ENCODE results near the gene NACC2. TPM values are rescaled to one million over a fixed set of nuclear protein-coding genes. Genes with fewer than 3 reads are reported as not detected.
A peak's percentile ranks its signal among the peaks of the same experiment; 100 is the strongest.

NACC2 gene
- total RNA-seq, 1 experiment from 2014 or later: 62.0 TPM

- in situ Hi-C loops (cut with HindIII; ENCODE audit: low pct_unique_long_range_greater_than_20kb, low sequenced_read_pairs) (no loop called here), intact Hi-C loops (cut with micrococcal nuclease; ENCODE audit: unreplicated experiment) (no loop called here)
- DNase-seq (ENCODE audit: low read depth, low spot score) (no peak), ATAC-seq (no peak)
- Histone ChIP-seq H3K9me3 (ENCODE audit: control insufficient read depth, insufficient read depth, low read depth, low read length) (no peaks in the 10 kb centered on the region), H3K36me3 (ENCODE audit: control insufficient read depth, insufficient read depth, low read length) (no peaks in the 10 kb centered on the region), H3K27me3 (ENCODE audit: control insufficient read depth, insufficient read depth, low read length) (no peaks in the 10 kb centered on the region), H3K27ac (ENCODE audit: low read length) (no peak overlapping the region), H3K4me1 (ENCODE audit: control insufficient read depth, insufficient read depth, low read length) (peaks cover 4% of the 10 kb centered on the region), H3K4me3 (ENCODE audit: low read depth in 2 of 2, low read length in 2 of 2) (no peak overlapping the region)
- TF ChIP-seq POLR2AphosphoS5 (IDR thresholded peaks at IDR 0.05; ENCODE audit: low read depth, low read length) (no peak), SIN3A (IDR thresholded peaks at IDR 0.05; ENCODE audit: borderline replicate concordance, insufficient read depth, low read depth, low read length) (no peak), TCF7L2 (IDR thresholded peaks at IDR 0.05; ENCODE audit: low read depth, low read length) (no peak), REST (IDR thresholded peaks at IDR 0.05; ENCODE audit: insufficient read depth in 1 of 2, low read depth in 2 of 2, low read length in 1 of 2) (no peak)
- TF ChIP-seq, protein P1, sequence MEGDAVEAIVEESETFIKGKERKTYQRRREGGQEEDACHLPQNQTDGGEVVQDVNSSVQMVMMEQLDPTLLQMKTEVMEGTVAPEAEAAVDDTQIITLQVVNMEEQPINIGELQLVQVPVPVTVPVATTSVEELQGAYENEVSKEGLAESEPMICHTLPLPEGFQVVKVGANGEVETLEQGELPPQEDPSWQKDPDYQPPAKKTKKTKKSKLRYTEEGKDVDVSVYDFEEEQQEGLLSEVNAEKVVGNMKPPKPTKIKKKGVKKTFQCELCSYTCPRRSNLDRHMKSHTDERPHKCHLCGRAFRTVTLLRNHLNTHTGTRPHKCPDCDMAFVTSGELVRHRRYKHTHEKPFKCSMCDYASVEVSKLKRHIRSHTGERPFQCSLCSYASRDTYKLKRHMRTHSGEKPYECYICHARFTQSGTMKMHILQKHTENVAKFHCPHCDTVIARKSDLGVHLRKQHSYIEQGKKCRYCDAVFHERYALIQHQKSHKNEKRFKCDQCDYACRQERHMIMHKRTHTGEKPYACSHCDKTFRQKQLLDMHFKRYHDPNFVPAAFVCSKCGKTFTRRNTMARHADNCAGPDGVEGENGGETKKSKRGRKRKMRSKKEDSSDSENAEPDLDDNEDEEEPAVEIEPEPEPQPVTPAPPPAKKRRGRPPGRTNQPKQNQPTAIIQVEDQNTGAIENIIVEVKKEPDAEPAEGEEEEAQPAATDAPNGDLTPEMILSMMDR (IDR thresholded peaks at IDR 0.05): no peak
- no TSS peak for BruUV-seq (replicated peaks)
- CTCF ChIA-PET: interaction anchor here (0.6 kb wide), 1 partner anchor 28 kb away, joined by 4 read pairs; no protein-coding TSS in a partner anchor
- POLR2A ChIA-PET: no interaction called here
These were observed 38.9 kb upstream of the NACC2 start for GRCh38 chr9:136133959-136134484.

GRCh38 chr9:136133191-136133958 lies 38.3 kb upstream of the NACC2 start:
- H3K4me1 ChIP-seq (ENCODE audit: control insufficient read depth, insufficient read depth, low read length): peaks cover 4% of the 10 kb centered on the region
- H3K27ac ChIP-seq (ENCODE audit: low read length): no peak overlapping the region
- no TSS peak for BruUV-seq (replicated peaks)
- CTCF ChIA-PET: interaction anchor here (0.6 to 1.1 kb wide), 6 partner anchors 8 to 85 kb away, joined by 4 to 8 read pairs (median 6); no protein-coding TSS in a partner anchor
- in situ Hi-C loops (cut with HindIII; ENCODE audit: low pct_unique_long_range_greater_than_20kb, low sequenced_read_pairs) (no loop called here), intact Hi-C loops (cut with micrococcal nuclease; ENCODE audit: unreplicated experiment) (no loop called here)
- DNase-seq (ENCODE audit: low read depth, low spot score): no peak
- H3K9me3 ChIP-seq (ENCODE audit: control insufficient read depth, insufficient read depth, low read depth, low read length): no peaks in the 10 kb centered on the region
- peak overlapping the region; percentile 33 to 37; a peak in 3 of 4 replicates for H3K4me3 ChIP-seq (ENCODE audit: low read depth in 2 of 2, low read length in 2 of 2)
- no peaks in the 10 kb centered on the region for H3K27me3 ChIP-seq (ENCODE audit: control insufficient read depth, insufficient read depth, low read length)
- no peaks in the 10 kb centered on the region for H3K36me3 ChIP-seq (ENCODE audit: control insufficient read depth, insufficient read depth, low read length)
- peak; percentile 78 for ATAC-seq
- TF ChIP-seq, protein P1 (IDR thresholded peaks at IDR 0.05): peak; percentile 76
- no peak for TF ChIP-seq TCF7L2 (IDR thresholded peaks at IDR 0.05; ENCODE audit: low read depth, low read length)
- no peak for TF ChIP-seq POLR2AphosphoS5 (IDR thresholded peaks at IDR 0.05; ENCODE audit: low read depth, low read length)
- no peak for TF ChIP-seq SIN3A (IDR thresholded peaks at IDR 0.05; ENCODE audit: borderline replicate concordance, insufficient read depth, low read depth, low read length)
- TF ChIP-seq REST (IDR thresholded peaks at IDR 0.05; ENCODE audit: insufficient read depth in 1 of 2, low read depth in 2 of 2, low read length in 1 of 2): no peak
- POLR2A ChIA-PET: no interaction called here
